ENCODE measurements around the gene BRD4.
A peak's percentile ranks its signal among the peaks of the same experiment; 100 is the strongest.

DNA sequence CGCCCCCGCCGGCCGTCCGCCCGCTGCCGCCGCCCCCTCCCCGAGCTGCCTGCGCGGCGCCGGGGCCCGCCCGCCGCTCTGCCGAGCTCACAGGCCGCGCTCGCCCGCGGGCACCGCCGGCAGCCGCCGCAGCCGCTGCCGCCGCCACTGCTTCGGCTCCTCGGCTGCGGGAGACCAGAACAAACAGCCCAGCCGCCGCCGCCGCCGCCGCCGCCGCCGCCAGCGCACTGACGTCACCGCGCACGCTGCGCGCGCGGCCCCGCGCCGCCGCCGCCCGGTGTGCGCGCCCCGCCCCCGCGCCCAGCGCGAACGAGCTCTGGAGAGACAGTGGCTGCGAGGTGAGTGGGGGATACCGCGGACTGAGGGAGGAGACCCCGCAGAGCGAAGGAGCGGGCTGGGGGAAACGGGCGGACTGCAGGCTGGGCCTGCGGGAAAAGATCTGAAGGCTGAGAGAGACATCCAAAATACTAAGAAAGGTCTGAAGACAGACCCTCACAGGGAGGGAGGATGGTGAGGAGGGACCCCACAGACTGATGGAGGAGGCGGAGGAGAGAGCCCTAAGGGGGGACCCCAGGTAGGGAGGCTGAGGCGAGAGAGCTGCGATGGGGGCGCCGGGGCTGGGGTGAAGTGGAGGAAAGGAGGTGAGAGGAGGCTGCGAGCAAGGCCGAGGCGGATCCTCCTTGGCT, at the start of gene BRD4:
- TF ChIP-seq, protein P1, sequence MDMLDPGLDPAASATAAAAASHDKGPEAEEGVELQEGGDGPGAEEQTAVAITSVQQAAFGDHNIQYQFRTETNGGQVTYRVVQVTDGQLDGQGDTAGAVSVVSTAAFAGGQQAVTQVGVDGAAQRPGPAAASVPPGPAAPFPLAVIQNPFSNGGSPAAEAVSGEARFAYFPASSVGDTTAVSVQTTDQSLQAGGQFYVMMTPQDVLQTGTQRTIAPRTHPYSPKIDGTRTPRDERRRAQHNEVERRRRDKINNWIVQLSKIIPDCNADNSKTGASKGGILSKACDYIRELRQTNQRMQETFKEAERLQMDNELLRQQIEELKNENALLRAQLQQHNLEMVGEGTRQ (IDR thresholded peaks at IDR 0.05; ENCODE audit: low read depth, low read length): no peak
- TF ChIP-seq, protein P1 (CRISPR knock-in tag; IDR thresholded peaks at IDR 0.05; ENCODE audit: borderline replicate concordance): no peak
- 0 out of 2 replicates have a peak, but pooled peaks have one; percentile 29 for TF ChIP-seq KDM5A (IDR thresholded peaks at IDR 0.05; ENCODE audit: borderline replicate concordance, low read length)
